NOMO-1 treated with dmso at 0.1 percent for 144 hours (cell line): ENCODE measurements around the gene CADM1.
"Not testable (repeated sequence)": the region's sequence is repeated elsewhere in the genome, so short reads cannot be mapped to it uniquely, and the experiment has no call there.

ENCODE experiments used
- DNase-seq: peaks from one replicate; lab custom pipeline; 2025; ENCODE audit not compliant: unreplicated experiment; lab: John Stamatoyannopoulos, UW

The CADM1 gene

GRCh38 chr11:115481528-115481927, 22.7 kb downstream of the CADM1 start:
- no peak for DNase-seq

DNA sequence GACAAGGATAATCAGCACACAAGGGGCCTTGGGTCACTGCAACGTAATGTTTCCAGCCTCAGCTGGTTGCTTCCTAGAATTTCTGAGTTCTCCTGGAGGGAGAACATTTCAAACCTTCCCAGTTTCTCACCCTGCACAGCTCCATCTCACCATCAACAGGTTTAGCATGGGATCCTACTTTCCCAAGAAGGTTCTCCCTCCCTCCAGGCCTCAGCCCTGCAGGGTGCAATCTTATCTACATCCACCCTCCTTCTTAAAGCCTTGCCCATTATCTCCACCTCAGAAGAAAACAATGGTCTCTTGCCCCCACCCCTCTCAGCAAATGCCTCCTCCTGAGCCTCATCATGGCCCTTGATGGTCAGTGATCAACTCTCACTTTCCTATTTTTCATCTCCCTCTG, 23.6 kb downstream of the CADM1 start:
- DNase-seq: no peak

DNA sequence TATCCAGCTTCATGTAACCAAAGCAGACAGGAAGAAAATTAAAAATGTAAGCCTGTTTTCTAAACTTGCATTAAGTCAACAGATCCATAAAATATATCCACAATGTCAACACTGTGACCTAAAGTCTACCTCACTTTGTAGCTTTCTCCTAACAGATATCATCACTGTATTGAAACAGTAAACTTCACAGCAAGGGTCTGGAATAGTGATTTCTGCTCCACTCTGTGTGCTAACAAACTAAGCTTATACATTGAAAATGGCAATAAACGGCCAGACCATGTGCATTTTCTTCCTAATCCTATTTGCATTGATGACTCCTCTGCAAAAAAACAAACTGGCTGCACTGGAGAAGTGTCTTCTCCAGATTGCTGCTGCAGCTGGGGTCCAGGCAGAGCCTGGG, 26.8 kb downstream of the CADM1 start:
- DNase-seq: no peak

- no peak for DNase-seq
Measured at GRCh38 chr11:115476463-115477286, 27.5 kb downstream of the CADM1 start.

GRCh38 chr11:115475564-115475963, 28.7 kb downstream of the CADM1 start:
- DNase-seq: no peak

GRCh38 chr11:115474306-115474705, 29.9 kb downstream of the CADM1 start:
- DNase-seq: not testable (repeated sequence)

- no peak for DNase-seq
Measured at GRCh38 chr11:115473167-115473566, 31.0 kb downstream of the CADM1 start.

- DNase-seq: peak; percentile 30
Measured at GRCh38 chr11:115471367-115471766, 32.8 kb downstream of the CADM1 start.

DNA sequence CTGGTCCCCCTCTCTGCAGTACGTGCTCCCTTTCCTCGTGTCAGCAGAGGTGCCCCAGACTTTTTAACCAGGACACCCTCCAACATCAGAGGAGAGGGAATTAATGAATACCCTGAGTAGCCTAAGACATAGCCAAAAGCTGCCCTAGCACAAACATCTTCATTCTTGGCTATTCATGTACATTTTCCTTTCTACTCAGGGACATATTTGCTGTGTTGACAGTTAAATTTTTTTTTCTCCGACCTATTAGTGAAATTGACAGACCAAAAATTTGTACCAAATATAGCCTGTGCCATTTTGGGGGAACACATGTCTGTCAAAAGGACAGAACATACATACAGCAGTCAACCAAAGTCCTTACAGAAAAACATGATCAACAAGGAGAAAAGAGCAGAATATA, 33.3 kb downstream of the CADM1 start:
- DNase-seq: no peak

- no peak for DNase-seq
Measured at GRCh38 chr11:115469361-115469760, 34.9 kb downstream of the CADM1 start.

DNA sequence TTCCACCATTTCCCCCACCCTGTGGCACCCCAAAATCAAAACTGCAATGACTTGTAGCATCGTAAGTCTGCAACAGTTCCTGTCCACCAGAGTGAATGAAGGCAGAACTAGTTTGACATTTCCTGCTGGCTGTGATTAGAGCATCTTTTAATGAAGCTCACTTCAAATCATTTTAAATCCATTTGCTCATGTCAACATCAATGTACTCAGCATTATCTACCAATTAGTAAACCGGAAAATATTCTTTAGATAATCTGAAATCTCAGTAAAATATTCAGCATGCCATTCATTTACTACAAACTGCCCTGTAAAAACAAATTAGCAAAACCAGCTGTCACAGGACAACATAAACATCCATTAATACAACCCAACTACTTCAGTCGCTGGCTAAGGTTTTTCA, 38.1 kb downstream of the CADM1 start:
- DNase-seq: no peak

- no peak for DNase-seq
Measured at GRCh38 chr11:115464269-115464668, 39.9 kb downstream of the CADM1 start.

DNA sequence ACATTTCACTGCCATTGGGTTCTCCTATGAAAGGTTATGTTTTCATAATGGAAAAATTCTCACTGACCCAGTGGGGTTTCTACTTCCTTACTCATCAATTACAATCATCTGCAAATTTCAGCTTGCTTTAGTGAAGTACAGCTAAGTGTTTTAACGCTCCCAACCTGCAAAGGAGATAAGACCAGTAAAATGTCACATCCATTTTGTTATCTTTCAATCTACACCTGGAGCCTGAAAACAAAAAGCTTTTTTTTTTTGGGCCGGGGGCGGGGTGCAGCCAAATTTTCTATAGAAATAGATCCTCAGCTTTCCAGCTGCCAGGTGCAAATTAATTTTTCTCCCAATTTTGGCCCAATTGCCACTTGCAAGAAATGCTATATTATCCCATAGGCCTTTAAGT, 40.6 kb downstream of the CADM1 start:
- DNase-seq: no peak

- DNase-seq: no peak
Measured at GRCh38 chr11:115462757-115463156, 41.5 kb downstream of the CADM1 start.

DNA sequence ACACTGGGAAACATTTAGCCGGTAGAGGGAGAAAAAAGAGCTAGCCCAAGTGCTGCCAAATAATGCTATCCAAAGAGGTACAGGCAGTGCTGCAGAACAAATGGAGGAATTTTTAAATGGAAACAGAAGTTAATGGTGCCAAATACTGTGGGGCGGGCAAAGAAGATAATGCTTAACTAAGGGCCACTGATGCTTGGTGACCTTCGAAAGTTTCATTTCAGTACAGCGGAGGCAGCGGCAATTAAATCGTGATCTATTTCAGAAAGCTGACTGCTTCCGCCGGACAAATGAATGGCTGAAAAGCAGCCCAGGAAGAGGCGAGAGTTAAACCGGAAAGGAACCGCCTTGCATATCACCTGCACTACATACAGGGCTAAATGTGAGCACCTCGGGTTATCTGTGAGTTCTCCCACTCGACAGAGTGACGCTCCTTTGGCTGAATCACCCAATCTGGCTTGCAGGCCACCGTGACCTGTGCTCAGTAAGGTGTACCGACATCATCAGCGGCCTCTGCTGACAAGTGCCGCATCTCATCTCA, 42.1 kb downstream of the CADM1 start:
- DNase-seq: no peak

DNA sequence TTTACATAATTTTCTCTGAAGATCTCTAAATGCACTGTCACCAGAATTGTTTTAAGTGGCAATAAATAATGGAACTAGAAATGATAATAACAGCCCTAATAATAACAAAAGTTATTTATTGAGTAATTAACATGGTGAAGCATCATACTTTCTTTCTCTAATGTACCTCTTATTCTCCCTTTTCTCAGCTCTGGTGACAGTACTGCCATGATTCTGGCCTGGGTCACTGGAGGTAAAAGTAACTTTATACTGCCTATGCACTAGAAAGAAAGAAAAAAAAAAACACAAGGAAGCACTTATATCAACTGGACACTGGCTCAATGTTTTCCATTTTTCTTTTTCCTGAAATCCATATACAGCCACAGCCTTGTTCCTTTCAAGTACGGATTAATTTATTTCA, 43.7 kb downstream of the CADM1 start:
- DNase-seq: no peak

GRCh38 chr11:115459563-115459962, 44.7 kb downstream of the CADM1 start:
- DNase-seq: no peak

GRCh38 chr11:115458877-115459276, 45.3 kb downstream of the CADM1 start:
- no peak for DNase-seq

- DNase-seq: no peak
Measured at GRCh38 chr11:115456019-115456418, 48.2 kb downstream of the CADM1 start.

DNA sequence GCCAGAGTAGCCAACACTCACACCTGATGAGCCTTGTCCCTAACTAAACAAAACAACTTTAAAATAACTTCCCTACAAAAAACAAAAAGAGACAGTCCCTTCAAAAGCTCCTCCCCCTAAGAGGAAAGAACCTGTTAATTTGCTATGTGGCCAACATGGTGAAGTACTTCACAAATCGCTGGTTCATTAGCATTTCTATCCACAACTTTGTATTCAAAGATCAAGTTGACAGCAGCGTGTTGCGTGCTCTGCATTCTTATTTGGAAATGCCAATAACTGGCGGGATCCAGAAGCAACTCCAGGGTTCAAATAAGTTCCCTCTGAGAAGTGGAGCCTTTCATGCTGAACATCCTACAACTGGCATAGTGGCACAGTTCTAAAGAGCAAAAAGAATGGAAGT, 48.6 kb downstream of the CADM1 start:
- no peak for DNase-seq

DNA sequence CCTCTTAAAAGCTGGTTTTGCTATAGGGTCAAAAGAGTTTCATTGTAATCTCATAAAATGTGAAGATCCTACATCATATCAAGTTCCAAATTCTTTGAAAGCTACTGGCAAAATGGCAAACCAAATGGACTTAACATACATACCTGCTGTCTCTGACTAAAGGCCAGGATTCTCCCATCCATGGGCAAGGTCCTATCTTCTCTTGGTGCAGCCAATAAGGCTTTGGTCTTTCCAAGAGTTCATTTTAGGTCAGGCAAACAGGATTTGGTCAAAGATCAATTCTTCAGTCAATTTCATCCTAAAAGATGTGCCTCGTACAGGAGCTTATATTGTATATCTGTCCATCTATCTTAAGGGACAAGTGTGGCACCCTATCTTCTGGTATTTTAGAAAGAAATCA, 49.7 kb downstream of the CADM1 start:
- no peak for DNase-seq

DNA sequence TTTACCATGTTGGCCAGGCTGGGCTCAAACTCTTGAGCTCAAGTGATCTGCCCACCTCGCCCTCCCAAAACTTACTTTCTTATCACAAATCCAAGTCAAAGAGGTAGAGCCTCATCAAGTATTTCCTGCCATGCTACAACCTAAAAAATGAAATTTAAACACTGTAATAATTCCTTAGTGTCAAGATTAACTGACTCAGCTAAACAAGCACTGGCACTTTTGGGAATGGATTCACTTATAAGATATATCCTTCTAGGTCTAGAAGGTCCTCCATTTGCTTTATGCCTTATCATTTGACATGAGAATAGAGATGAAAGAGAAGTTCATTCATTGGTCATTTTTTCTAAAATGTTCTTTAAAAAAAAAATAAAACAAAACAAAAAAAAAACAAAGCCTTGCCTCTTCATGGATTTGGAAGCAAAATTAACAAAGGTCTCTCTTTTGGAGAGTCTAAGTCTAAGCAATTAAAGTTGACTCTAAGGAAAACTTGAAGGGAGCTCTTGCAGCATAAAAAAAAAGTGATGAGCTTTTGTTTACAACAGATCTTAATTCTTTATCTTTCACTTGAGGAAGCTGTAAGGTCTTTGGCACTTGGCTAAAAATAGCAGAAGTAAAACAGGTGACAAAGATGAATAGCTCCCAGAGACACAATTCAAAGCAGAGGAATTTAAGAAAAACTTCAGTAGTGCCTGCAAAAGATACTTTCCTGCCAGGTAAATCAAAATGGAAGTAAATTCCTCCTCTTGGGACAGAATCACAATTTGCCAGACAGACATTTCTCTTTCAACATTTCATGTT, 50.3 kb downstream of the CADM1 start:
- no peak for DNase-seq
